HG03520 (cell line): Measurements from ENCODE around the gene E4F1.
"Not testable (repeated sequence)": the region's sequence is repeated elsewhere in the genome, so short reads cannot be mapped to it uniquely, and the experiment has no call there.

Experiments used
- ATAC-seq: cut with Tn5 transposase; IDR thresholded peaks from one replicate; pipeline ENCODE4 v1.9.1; 2021; ENCODE audit warnings: mild to moderate bottlenecking, moderate library complexity; ENCODE audit not compliant: unreplicated experiment

Gene E4F1

DNA sequence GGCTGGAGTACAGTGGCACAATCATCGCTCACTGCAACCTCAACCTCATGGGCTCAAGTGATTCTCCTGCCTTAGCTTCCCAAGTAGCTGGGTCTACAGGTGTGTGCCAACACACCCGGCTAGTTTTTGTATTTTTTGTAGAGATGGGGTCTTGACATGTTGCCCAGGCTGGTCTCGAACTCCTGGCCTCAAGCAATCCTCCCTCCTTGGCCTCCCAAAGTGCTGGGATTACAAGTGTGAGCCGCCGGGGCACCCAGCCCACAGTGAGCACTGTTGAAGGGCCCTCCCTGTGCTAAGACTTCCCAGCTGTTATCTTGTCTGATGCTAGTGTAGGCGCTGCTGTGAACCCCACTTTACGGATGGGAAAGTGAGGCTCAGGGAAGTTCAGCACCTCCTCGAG, 35.0 kb upstream of the E4F1 start:
- no peak for ATAC-seq

- no peak for ATAC-seq
Measured at GRCh38 chr16:2189252-2189893, 34.0 kb upstream of the E4F1 start.

DNA sequence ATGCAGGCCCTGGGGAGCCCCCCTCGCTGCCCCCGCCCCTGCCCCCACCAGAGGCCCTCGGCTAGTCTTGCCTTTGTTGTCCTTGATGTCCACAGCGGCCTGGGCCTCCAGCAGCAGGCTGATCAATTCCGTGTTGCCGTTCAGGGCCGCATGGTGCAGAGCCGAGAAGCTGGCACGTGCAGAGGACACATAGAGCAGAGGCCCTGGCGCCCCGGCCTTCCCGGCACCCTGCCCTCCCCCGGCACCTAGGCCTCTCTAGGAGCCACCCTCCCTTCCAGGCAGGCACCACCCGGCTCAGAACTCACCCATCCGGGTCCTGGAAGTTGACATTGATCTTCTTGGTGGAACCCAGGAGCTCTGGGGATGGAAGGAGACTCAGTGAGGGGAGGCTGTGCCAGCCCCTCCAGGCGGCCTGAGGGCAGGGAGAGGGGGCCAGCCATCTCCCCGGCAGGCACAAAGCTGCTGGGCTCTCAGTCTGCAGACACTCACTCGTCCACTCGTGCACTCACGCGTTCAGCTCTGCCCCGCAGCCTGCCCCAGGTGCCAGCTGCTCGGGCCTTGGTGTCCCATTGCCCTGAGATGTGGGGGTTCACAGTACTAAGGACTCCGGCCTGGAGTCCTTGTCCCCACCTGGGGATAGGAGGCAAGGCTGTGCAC, 33.3 kb upstream of the E4F1 start:
- ATAC-seq: no peak

GRCh38 chr16:2190659-2191445, 32.5 kb upstream of the E4F1 start:
- ATAC-seq: no peak

DNA sequence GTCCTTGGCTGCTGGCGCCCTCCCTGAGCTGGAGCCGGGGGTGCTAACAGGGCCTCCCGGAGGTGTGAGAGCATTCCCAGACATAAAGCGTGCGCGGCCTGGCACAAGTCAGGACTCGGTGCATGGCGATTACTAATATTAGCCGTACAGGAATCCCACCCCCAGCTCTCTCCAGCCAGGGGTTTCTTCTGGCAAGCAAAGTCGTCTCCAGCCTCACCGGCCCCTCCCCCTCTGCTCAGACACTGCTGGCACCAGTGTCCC, 32.0 kb upstream of the E4F1 start:
- no peak for ATAC-seq

GRCh38 chr16:2194166-2194834, 29.1 kb upstream of the E4F1 start:
- ATAC-seq: no peak

- ATAC-seq: no peak
Measured at GRCh38 chr16:2194852-2195321, 28.5 kb upstream of the E4F1 start.

DNA sequence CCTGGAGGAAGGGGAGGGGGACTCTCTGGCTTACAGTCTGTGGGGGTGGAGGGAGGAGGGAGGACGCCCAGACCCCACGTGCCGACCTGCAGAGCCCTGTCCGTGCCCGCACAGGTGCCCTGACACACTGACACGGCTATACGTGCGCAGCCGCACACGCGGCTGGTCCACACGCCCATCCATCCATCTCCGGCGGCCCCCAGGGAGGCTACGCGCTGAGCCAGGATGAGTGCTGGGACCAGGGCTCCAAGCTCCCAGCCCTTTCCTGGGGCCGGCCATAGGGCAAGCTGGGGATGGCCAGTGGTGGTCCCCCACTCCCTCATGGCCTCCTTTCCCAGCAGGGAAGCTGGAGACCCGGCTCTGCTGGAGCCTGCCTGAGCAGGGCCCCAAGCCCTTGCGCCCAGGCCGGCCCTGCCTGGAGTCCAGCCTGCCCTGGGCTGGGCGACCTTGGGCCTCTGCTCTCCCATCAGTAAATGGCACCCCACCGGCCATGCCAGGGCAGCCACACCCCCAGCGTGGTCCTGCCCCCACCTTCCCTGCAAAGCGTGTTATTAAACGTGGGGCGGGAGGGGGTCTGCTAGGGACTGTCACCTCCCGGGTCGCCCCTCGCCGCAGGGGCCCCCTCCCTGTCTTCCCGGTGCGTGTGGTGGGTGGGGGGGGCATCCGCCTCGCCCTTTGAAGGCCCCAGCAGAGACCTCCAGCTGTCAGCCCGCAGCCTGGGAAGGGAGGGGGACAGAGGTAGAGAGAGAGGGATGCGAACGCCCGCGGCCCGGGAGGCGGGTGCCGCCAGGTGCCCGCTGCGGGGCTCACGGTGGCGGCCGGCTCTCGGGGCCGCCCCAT, 27.8 kb upstream of the E4F1 start:
- no peak for ATAC-seq

GRCh38 chr16:2196162-2196980, 27.0 kb upstream of the E4F1 start, which contains the start of gene CASKIN1:
Gene CASKIN1 (minus strand): TSS chr16:2196605. CDS start chr16:2196432, 173 bp downstream.
- ATAC-seq: no peak

GRCh38 chr16:2196981-2197511, 26.3 kb upstream of the E4F1 start:
- ATAC-seq: no peak

DNA sequence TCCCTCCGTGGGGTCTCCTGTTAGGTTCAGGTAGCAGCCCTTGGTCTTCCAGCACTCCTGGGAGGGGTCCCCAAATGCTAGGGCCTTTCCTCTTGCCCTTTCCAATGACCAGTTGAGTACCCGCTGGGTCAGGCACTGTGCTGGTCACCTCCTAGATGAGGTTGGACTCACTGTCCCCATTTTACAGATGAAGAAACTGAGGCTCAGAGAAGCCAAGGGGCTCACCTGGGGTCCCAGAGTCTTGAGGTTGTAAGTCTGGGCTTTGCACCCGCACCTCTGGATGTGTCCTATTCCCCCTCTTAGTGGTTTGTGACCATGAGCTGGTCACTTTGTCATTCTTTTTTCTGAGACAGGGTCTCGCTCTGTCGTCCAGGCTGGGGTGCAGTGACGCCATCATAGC, 25.6 kb upstream of the E4F1 start:
- no peak for ATAC-seq

DNA sequence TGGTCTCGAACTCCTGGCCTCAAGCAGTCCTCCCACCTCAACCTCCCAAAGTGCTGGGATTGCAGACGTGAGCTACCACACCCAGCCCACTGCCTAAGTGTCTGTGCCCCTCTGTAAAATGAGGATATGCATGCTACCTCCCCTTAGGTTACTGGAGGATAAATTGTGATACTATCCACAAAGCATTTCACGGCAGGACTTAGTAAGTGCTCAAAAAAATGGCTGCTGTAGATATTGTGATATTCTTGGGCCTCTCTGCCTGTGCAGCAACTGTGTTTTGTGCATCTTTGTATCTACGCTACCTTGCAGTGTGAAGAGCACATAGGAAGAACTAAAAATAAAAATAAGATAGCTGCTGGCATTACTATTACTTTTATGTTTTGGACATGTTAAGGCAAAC, 25.1 kb upstream of the E4F1 start:
- ATAC-seq: no peak

DNA sequence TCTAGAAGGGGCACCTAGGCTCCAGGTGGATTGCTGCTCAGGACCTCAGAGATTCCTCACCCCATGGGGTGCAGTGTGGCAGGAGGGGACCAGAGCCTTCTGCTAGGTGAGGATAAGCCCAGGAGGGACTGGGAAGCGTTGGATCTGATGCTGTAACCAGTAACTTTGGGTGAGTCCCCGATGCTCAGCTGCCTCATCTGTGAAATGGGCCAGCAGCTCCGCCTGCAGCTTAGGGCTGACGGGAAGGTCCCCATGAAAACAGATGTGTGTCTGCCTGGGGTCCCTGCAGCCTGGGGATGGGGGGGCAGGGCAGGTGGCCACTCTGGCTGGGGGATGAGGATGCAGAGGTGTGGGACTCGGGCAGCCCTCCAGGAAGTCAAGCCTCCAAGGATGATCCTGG, 24.3 kb upstream of the E4F1 start:
- ATAC-seq: no peak

DNA sequence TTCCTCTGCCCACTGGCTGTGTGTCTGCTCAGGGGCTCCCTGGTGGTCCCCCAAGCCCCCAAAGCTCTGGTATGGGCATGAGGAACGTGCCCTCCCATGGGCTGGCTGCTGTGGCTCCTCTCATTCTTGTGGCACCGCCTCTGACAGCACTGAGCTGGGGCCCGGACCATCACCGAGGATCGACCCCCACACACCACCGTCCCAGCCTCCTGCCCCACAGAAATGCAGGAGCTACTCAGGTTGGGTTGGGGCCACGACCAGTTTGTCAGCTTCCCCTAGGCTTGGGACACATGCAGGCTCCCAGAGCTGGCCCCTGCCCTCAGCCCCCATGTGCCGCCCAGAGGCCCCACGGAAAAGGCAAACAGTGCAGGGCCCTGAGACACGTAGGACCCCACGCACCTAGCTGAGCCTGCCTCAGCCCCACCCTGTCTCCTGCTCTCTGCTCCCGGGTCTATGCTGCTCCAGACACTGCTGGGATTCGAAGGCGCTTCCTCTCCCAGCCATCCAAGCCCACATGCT, 23.7 kb upstream of the E4F1 start:
- ATAC-seq: no peak

- ATAC-seq: no peak
Measured at GRCh38 chr16:2200313-2200712, 23.1 kb upstream of the E4F1 start.

DNA sequence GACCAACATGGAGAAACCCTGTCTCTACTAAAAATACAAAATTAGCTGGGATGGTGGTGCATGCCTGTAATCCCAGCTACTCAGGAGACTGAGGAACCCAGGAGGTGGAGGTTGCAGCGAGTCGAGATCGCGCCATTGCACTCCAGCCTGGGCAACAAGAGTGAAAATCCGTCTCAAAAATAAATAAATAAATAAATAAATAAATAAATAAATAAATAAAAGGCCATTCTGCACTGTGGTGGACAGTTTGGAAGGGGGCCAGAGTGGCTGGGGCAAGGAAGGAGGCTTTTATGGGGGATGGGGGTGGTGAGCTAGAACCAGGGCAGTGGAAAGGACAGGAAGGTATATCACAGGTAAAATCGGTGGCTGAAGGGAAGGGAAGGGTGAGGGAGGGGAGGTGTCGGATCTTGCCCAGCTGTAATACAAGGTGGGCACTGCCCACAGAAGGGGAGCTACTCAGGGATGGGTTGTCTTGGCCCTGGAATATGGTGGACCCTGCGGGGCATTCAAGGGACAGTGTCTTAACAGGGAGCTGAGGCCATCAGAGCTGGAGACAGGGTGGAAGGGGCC, 20.2 kb upstream of the E4F1 start:
- ATAC-seq: not testable (repeated sequence)

- no peak for ATAC-seq
Measured at GRCh38 chr16:2204416-2205103, 18.8 kb upstream of the E4F1 start.
